Endothelial cell of umbilical vein (primary cell): ENCODE measurements around the gene TBC1D3G.
"Not testable (repeated sequence)": the region's sequence is repeated elsewhere in the genome, so short reads cannot be mapped to it uniquely, and the experiment has no call there.

Source experiments
- CTCF ChIP-seq, 2 donors: IDR thresholded peaks; 1 replicate in 1 of 2; 2 replicates in 1 of 2; pipeline ENCODE4 v1.5.1; 2011; ENCODE audit warnings: low read length in 2 of 2, mild to moderate bottlenecking in 2 of 2, moderate library complexity in 2 of 2, control low read depth in 1 of 2, inconsistent platforms in 1 of 2, low read depth in 1 of 2; ENCODE audit not compliant: insufficient read depth in 1 of 2; ENCODE audit errors: extremely low read depth in 1 of 2
- EZH2 ChIP-seq: IDR thresholded peaks from 2 replicates; pipeline ENCODE4 v1.6.1; 2012; ENCODE audit warnings: borderline replicate concordance, low read depth, mild to moderate bottlenecking, moderate library complexity, low read length, inconsistent platforms; ENCODE audit not compliant: severe bottlenecking
- MYC ChIP-seq: IDR thresholded peaks from one replicate; pipeline ENCODE4 v1.6.1; 2011; ENCODE audit warnings: mild to moderate bottlenecking, low read depth, low read length
- POLR2A ChIP-seq: IDR thresholded peaks from 2 replicates; pipeline ENCODE4 v1.6.1; 2012; ENCODE audit warnings: low read depth, mild to moderate bottlenecking, control low read depth, low read length
- POLR2AphosphoS5 ChIP-seq: IDR thresholded peaks from 2 replicates; pipeline ENCODE4 v1.6.1; 2012; ENCODE audit warnings: low read depth, mild to moderate bottlenecking, control low read depth, low read length, moderate library complexity; ENCODE audit not compliant: insufficient read depth
- TF ChIP-seq, protein P1 (sequence below): IDR thresholded peaks from 2 replicates; pipeline ENCODE4 v1.6.1; 2011; ENCODE audit not compliant: insufficient read depth, insufficient read length

GRCh38 chr17:36289965-36290612 lies 33.6 kb upstream of the TBC1D3G start:
- not testable (repeated sequence) for TF ChIP-seq CTCF (IDR thresholded peaks at IDR 0.05; ENCODE audit: extremely low read depth in 1 of 2, insufficient read depth in 1 of 2, low read depth in 1 of 2, low read length in 2 of 2); MYC; EZH2; POLR2AphosphoS5; POLR2A
- TF ChIP-seq, protein P1, sequence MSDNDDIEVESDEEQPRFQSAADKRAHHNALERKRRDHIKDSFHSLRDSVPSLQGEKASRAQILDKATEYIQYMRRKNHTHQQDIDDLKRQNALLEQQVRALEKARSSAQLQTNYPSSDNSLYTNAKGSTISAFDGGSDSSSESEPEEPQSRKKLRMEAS = not testable (repeated sequence)
